ENCODE results near the gene RNF43.

DNA sequence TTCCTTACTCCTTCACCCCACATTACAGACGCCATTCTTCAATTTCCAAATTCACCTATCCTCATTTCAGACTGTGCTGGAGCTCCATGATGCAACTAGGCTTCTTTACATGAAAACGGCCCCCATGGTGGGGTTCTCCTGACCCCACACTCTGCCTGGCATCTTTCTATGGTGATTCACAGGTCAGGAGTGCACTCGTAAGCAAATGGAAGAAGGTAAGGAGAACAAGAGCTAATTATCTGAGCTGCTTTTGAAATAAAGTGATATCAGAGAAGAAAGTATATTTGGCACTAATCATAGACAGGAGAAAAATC is 37.9 kb downstream of the RNF43 start:
- TF ChIP-seq, protein P1, sequence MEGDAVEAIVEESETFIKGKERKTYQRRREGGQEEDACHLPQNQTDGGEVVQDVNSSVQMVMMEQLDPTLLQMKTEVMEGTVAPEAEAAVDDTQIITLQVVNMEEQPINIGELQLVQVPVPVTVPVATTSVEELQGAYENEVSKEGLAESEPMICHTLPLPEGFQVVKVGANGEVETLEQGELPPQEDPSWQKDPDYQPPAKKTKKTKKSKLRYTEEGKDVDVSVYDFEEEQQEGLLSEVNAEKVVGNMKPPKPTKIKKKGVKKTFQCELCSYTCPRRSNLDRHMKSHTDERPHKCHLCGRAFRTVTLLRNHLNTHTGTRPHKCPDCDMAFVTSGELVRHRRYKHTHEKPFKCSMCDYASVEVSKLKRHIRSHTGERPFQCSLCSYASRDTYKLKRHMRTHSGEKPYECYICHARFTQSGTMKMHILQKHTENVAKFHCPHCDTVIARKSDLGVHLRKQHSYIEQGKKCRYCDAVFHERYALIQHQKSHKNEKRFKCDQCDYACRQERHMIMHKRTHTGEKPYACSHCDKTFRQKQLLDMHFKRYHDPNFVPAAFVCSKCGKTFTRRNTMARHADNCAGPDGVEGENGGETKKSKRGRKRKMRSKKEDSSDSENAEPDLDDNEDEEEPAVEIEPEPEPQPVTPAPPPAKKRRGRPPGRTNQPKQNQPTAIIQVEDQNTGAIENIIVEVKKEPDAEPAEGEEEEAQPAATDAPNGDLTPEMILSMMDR (IDR thresholded peaks at IDR 0.05) = no peak
- no peak for TF ChIP-seq POLR2A (IDR thresholded peaks at IDR 0.05)
